ENCODE measurements around the gene SPATA3.
A peak's percentile ranks its signal among the peaks of the same experiment; 100 is the strongest.

Gene SPATA3

DNA sequence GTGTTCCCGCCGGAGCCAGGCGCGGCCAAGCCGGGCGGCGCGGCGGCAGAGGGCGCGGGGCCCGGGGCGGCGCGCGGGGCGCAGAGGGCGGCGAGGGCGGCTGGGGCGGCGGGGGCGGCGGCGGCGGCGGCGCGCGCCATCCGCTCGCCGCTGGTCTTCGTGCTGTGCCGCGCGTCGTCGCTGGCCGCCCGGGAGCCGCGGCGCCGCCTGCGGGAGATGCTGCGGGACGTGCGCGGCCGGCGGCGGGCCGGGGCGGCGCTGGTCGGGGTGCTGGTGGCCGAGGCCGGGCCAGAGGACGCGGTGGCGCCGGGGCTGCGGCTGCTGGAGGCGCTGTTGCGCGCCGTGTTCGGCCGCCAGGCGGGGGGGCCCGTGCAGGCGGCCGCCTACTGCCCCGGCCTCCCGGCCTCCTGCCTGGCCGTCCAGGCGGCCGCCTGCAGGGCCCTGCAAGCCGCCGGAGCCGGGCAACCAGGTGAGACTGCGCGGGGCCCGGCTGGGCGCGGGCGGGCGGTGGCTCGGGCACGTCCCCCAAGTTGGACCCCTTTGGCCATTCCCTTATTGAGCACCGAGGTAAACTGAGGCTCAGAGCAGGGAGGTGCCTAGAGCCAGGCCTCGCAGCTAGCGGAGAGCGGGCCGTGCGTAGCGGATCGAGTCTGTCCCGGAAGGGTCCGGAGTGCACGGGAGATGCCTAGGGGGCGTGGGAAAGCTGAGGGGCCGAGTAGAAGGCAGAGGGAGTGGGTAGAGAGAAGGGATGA lies 42.0 kb downstream of the SPATA3 start (continued):
- TF ChIP-seq ZNF837 (tag by site-specific recombination; IDR thresholded peaks at IDR 0.05) (no peak), ZNF311 (tag by site-specific recombination; IDR thresholded peaks at IDR 0.05; ENCODE audit: borderline replicate concordance) (no peak)

DNA sequence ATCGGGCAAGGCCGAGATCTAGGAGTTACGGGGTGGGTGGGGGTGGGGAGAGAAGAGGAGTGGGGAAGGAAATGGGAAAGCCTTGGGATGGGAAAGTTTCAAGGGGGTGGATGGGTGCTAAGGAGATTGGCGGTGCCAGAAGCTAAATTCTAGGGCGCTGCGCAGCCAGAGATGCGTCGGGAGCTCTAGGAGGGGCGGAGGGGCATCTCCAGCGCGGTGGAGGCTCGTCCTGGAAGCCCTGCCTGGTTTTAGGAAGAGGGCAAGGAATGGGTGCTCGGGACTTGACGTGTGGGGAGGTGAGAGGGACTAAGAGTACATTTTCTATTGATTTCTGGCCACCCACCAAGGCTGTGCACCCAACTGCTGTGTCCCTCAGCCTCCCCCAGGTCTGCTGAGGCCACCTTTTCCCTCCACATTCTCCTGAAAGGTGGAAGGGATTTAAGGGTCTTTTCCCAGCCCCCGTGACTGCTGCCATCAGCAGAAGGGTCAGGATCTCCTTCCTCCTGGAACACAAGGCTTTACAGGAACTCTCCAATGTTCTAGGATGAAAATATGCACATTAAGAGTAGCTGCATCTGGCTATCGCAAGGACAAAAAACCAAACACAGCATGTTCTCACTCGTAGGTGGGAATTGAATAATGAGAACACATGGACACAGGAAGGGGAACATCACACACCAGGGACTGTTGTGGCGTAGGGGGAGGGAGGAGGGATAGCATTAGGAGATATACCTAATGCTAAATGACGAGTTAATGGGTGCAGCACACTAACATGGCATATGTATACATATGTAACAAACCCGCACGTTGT lies 42.8 kb downstream of the SPATA3 start:
- no peak overlapping the region for H3K4me3 ChIP-seq (ENCODE audit: low read depth, low read length)
- peaks cover 4 to 19% of the 10 kb centered on the region in 2 experiments; a peak in 2 of 3 replicates for H3K36me3 ChIP-seq (ENCODE audit: control insufficient read depth in 2 of 2, insufficient read depth in 1 of 2, low read length in 2 of 2)
- H3K4me1 ChIP-seq (ENCODE audit: control insufficient read depth, insufficient read depth, low read length), result peaks cover 3% of the 10 kb centered on the region; the same call in 1 of the 2 replicates
- no peak overlapping the region for H3K27ac ChIP-seq (ENCODE audit: extremely low read depth, low read depth, low read length)
- POLR2A ChIA-PET, result interaction anchor here (0.7 kb wide), 1 partner anchor 182 kb away, joined by 3 read pairs; no protein-coding TSS in a partner anchor
- CTCF ChIA-PET, result interaction anchor here (0.9 to 2.2 kb wide), 2 partner anchors 13 to 14 kb away, joined by 3 to 8 read pairs; no protein-coding TSS in a partner anchor
- no peaks in the 10 kb centered on the region for H3K9me3 ChIP-seq (ENCODE audit: control insufficient read depth, insufficient read depth, low read depth, low read length)
- TF ChIP-seq, protein P1, sequence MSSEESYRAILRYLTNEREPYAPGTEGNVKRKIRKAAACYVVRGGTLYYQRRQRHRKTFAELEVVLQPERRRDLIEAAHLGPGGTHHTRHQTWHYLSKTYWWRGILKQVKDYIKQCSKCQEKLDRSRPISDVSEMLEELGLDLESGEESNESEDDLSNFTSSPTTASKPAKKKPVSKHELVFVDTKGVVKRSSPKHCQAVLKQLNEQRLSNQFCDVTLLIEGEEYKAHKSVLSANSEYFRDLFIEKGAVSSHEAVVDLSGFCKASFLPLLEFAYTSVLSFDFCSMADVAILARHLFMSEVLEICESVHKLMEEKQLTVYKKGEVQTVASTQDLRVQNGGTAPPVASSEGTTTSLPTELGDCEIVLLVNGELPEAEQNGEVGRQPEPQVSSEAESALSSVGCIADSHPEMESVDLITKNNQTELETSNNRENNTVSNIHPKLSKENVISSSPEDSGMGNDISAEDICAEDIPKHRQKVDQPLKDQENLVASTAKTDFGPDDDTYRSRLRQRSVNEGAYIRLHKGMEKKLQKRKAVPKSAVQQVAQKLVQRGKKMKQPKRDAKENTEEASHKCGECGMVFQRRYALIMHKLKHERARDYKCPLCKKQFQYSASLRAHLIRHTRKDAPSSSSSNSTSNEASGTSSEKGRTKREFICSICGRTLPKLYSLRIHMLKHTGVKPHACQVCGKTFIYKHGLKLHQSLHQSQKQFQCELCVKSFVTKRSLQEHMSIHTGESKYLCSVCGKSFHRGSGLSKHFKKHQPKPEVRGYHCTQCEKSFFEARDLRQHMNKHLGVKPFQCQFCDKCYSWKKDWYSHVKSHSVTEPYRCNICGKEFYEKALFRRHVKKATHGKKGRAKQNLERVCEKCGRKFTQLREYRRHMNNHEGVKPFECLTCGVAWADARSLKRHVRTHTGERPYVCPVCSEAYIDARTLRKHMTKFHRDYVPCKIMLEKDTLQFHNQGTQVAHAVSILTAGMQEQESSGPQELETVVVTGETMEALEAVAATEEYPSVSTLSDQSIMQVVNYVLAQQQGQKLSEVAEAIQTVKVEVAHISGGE (tag by site-specific recombination; conservative IDR thresholded peaks at IDR 0.05; ENCODE audit: low read depth), result peak; percentile 55; the same call in 1 of the 2 replicates
- no peak for TF ChIP-seq EGR2 (tag by site-specific recombination; IDR thresholded peaks at IDR 0.05; ENCODE audit: low read depth)
- TF ChIP-seq ZNF174 (tag by site-specific recombination; IDR thresholded peaks at IDR 0.05), result no peak
- no peak for TF ChIP-seq ZNF341 (tag by site-specific recombination; IDR thresholded peaks at IDR 0.05; ENCODE audit: low read depth)
- TF ChIP-seq, protein P2, sequence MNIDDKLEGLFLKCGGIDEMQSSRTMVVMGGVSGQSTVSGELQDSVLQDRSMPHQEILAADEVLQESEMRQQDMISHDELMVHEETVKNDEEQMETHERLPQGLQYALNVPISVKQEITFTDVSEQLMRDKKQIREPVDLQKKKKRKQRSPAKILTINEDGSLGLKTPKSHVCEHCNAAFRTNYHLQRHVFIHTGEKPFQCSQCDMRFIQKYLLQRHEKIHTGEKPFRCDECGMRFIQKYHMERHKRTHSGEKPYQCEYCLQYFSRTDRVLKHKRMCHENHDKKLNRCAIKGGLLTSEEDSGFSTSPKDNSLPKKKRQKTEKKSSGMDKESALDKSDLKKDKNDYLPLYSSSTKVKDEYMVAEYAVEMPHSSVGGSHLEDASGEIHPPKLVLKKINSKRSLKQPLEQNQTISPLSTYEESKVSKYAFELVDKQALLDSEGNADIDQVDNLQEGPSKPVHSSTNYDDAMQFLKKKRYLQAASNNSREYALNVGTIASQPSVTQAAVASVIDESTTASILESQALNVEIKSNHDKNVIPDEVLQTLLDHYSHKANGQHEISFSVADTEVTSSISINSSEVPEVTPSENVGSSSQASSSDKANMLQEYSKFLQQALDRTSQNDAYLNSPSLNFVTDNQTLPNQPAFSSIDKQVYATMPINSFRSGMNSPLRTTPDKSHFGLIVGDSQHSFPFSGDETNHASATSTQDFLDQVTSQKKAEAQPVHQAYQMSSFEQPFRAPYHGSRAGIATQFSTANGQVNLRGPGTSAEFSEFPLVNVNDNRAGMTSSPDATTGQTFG (tag by site-specific recombination; IDR thresholded peaks at IDR 0.05; ENCODE audit: borderline replicate concordance), result no peak
- no peak for TF ChIP-seq ZSCAN16 (tag by site-specific recombination; IDR thresholded peaks at IDR 0.05)
- no peak for TF ChIP-seq ZNF114 (tag by site-specific recombination; IDR thresholded peaks at IDR 0.05)
- TF ChIP-seq, protein P3, sequence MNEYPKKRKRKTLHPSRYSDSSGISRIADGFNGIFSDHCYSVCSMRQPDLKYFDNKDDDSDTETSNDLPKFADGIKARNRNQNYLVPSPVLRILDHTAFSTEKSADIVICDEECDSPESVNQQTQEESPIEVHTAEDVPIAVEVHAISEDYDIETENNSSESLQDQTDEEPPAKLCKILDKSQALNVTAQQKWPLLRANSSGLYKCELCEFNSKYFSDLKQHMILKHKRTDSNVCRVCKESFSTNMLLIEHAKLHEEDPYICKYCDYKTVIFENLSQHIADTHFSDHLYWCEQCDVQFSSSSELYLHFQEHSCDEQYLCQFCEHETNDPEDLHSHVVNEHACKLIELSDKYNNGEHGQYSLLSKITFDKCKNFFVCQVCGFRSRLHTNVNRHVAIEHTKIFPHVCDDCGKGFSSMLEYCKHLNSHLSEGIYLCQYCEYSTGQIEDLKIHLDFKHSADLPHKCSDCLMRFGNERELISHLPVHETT (tag by site-specific recombination; IDR thresholded peaks at IDR 0.05), result no peak
- TF ChIP-seq ZNF548 (tag by site-specific recombination; IDR thresholded peaks at IDR 0.05), result no peak
- TF ChIP-seq ZNF391 (tag by site-specific recombination; IDR thresholded peaks at IDR 0.05; ENCODE audit: borderline replicate concordance, low read depth), result no peak
- TF ChIP-seq ZNF175 (tag by site-specific recombination; IDR thresholded peaks at IDR 0.05), result no peak
- no peak for TF ChIP-seq ZNF707 (tag by site-specific recombination; IDR thresholded peaks at IDR 0.05)
- TF ChIP-seq, protein P4, sequence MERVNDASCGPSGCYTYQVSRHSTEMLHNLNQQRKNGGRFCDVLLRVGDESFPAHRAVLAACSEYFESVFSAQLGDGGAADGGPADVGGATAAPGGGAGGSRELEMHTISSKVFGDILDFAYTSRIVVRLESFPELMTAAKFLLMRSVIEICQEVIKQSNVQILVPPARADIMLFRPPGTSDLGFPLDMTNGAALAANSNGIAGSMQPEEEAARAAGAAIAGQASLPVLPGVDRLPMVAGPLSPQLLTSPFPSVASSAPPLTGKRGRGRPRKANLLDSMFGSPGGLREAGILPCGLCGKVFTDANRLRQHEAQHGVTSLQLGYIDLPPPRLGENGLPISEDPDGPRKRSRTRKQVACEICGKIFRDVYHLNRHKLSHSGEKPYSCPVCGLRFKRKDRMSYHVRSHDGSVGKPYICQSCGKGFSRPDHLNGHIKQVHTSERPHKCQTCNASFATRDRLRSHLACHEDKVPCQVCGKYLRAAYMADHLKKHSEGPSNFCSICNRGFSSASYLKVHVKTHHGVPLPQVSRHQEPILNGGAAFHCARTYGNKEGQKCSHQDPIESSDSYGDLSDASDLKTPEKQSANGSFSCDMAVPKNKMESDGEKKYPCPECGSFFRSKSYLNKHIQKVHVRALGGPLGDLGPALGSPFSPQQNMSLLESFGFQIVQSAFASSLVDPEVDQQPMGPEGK (tag by site-specific recombination; IDR thresholded peaks at IDR 0.05), result 0 out of 2 replicates have a peak, but pooled peaks have one; percentile 3
- no peak for TF ChIP-seq GLIS1 (tag by site-specific recombination; IDR thresholded peaks at IDR 0.05)
- TF ChIP-seq ZNF292 (tag by site-specific recombination; IDR thresholded peaks at IDR 0.05; ENCODE audit: borderline replicate concordance, low read depth), result no peak
- TF ChIP-seq ZNF624 (tag by site-specific recombination; IDR thresholded peaks at IDR 0.05), result no peak
- no peak for TF ChIP-seq ZNF302 (tag by site-specific recombination; IDR thresholded peaks at IDR 0.05; ENCODE audit: low read depth)
- TF ChIP-seq, protein P5, sequence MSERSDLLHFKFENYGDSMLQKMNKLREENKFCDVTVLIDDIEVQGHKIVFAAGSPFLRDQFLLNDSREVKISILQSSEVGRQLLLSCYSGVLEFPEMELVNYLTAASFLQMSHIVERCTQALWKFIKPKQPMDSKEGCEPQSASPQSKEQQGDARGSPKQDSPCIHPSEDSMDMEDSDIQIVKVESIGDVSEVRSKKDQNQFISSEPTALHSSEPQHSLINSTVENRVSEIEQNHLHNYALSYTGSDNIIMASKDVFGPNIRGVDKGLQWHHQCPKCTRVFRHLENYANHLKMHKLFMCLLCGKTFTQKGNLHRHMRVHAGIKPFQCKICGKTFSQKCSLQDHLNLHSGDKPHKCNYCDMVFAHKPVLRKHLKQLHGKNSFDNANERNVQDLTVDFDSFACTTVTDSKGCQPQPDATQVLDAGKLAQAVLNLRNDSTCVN (tag by site-specific recombination; optimal IDR thresholded peaks at IDR 0.05), result peak; percentile 9
- TF ChIP-seq MZF1 (tag by site-specific recombination; IDR thresholded peaks at IDR 0.05; ENCODE audit: borderline replicate concordance), result no peak

Measured in HEK293 (cell line).